Activated CD4-positive, alpha-beta memory T cell treated with anti-CD3 and anti-CD28 coated beads for 36 hours (primary cell): ENCODE data around the gene HTR6. TPM values are rescaled to one million over a fixed set of nuclear protein-coding genes. Genes with fewer than 3 reads are reported as not detected.

ENCODE experiments used
- total RNA-seq, 2 experiments: library from RNA; stranded (reverse); gene quantifications; one replicate each; pipeline ENCODE4 v1.2.3, GENCODE V29; 2021

HTR6 gene
- total RNA-seq, 2 experiments from 2014 or later, result 0.17 to 0.19 TPM

Other genes starting within 250 kb of the HTR6 start
- 100 to 1,000 TPM; 388 to 419 TPM for gene CAPZB, start 179.3 kb upstream of the HTR6 start, total RNA-seq
- 10 to 100 TPM; 25.0 to 31.3 TPM for gene NBL1, start 20.6 kb upstream of the HTR6 start, total RNA-seq
- gene TMCO4, start 135.0 kb downstream of the HTR6 start, total RNA-seq, result 10 to 100 TPM; 18.3 to 19.7 TPM
- gene RNF186, start 150.4 kb downstream of the HTR6 start, total RNA-seq, result not detected
- gene OTUD3, start 217.5 kb downstream of the HTR6 start, total RNA-seq, result 1 to 10 TPM; 6.9 to 8.4 TPM